Measurements from ENCODE around the gene DACT3.
A peak's percentile ranks its signal among the peaks of the same experiment; 100 is the strongest.

- TF ChIP-seq, protein P1, sequence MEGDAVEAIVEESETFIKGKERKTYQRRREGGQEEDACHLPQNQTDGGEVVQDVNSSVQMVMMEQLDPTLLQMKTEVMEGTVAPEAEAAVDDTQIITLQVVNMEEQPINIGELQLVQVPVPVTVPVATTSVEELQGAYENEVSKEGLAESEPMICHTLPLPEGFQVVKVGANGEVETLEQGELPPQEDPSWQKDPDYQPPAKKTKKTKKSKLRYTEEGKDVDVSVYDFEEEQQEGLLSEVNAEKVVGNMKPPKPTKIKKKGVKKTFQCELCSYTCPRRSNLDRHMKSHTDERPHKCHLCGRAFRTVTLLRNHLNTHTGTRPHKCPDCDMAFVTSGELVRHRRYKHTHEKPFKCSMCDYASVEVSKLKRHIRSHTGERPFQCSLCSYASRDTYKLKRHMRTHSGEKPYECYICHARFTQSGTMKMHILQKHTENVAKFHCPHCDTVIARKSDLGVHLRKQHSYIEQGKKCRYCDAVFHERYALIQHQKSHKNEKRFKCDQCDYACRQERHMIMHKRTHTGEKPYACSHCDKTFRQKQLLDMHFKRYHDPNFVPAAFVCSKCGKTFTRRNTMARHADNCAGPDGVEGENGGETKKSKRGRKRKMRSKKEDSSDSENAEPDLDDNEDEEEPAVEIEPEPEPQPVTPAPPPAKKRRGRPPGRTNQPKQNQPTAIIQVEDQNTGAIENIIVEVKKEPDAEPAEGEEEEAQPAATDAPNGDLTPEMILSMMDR (conservative IDR thresholded peaks at IDR 0.05; ENCODE audit: low read depth, low read length), result peak; percentile 77
- TF ChIP-seq EZH2phosphoT487 (IDR thresholded peaks at IDR 0.05; ENCODE audit: borderline replicate concordance, low read length) (no peak), EZH2 (IDR thresholded peaks at IDR 0.05; ENCODE audit: low read length, unreplicated experiment) (no peak)
These were observed 43.5 kb upstream of the DACT3 start for GRCh38 chr19:46704379-46705076.
